Body of pancreas (tissue), 4 donors: ENCODE results near the gene PTPRA.

Experiments
- CTCF ChIP-seq, 7 experiments: fragments of 450-650 bp in 4 of 7; fragments of 200-600 bp in 3 of 7; sonication (generic) in 3 of 7; IDR thresholded peaks; one replicate each; pipeline ENCODE4 v1.5.1; 2016 to 2019; ENCODE audit warnings: antibody characterized with exemption in 7 of 7
- POLR2A ChIP-seq, 3 donors: fragments of 450-650 bp; IDR thresholded peaks; one replicate each; pipeline ENCODE4 v1.6.1; 2016; ENCODE audit warnings: antibody characterized with exemption in 3 of 3, mild to moderate bottlenecking in 2 of 3

- no peak for TF ChIP-seq CTCF (IDR thresholded peaks at IDR 0.05)
- no peak for TF ChIP-seq POLR2A (IDR thresholded peaks at IDR 0.05)
These were observed 37.9 kb upstream of the PTPRA start for GRCh38 chr20:2835331-2835796.
